ENCODE data around the gene CEP89.

- TF ChIP-seq CTCF (optimal IDR thresholded peaks at IDR 0.05 in 1 of 3, IDR thresholded peaks at IDR 0.05 in 1 of 3, conservative IDR thresholded peaks at IDR 0.05 in 1 of 3; ENCODE audit: extremely low read depth in 1 of 3, insufficient read depth in 2 of 3, low read length in 3 of 3): no peak
- TF ChIP-seq EZH2 (IDR thresholded peaks at IDR 0.05; ENCODE audit: low read length): no peak
These were observed 114.2 kb downstream of the CEP89 start for GRCh38 chr19:32857584-32857983.
